HPDE6-E6E7 (cell line): ENCODE results near the gene PRSS3.
A peak's percentile ranks its signal among the peaks of the same experiment; 100 is the strongest.
"Not testable (repeated sequence)": the region's sequence is repeated elsewhere in the genome, so short reads cannot be mapped to it uniquely, and the experiment has no call there.

Experiments used
- DNase-seq: peaks from one replicate; pipeline ENCODE4 v3.0.0; 2011; ENCODE audit warnings: missing footprints; ENCODE audit errors: extremely low spot score

PRSS3 gene

DNA sequence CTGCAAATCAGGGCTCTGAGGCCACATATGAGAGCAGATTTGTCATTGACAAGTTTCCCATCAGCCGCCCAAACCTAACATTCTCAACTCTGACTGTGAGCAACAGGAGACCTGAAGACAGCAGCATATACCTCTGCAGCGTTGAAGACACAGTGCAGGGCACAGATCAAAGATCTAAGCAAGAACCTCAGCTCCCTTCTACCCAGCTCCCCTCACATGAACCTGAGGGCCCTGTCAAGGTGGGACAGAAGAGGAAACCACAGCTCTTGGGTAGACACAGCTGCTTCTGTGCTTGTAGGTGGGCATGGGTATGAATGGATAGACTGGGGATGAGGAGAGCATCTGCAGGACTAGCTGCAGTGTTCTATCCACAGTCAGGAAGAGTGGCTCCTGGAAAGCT is 8.7 kb upstream of the PRSS3 start:
- DNase-seq, result no peak

DNA sequence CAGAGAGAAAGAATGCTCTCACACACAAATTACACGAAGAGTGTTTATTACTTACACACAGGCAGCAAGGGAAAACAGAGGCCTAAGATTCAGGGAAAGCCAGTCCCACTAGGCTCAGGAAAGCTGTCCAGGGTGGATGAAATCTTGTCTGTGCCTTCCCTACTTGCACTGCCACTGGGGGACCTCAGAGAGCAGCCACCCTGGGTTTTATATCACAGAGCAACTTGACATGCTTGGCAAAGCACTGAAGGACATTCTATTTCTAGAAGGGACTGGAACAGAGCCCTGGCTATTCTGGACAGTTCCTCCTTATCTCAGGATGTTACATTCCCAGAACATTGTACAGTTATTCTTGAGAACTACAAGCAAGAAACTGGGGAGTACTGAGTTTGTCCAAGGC is 7.5 kb upstream of the PRSS3 start:
- no peak for DNase-seq

DNA sequence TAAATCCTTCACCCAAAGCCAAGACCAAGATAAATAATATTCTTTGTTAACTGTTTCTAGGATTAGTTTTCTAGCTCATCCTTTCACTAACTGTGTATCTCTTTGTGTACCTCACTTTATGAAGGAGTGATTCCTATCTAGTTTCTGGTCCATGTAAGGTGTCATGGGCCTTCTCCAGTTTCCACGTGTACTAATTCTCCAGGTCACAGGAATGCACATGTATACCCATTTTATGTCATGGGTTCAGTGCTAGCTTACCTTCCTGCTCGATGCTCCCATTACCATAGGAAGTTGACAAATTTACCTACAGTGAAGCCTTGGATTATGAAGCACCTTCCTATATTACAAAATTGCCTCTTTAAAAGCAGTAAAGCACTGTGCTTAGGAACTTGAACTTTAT is 5.9 kb upstream of the PRSS3 start:
- DNase-seq, result not testable (repeated sequence)

DNA sequence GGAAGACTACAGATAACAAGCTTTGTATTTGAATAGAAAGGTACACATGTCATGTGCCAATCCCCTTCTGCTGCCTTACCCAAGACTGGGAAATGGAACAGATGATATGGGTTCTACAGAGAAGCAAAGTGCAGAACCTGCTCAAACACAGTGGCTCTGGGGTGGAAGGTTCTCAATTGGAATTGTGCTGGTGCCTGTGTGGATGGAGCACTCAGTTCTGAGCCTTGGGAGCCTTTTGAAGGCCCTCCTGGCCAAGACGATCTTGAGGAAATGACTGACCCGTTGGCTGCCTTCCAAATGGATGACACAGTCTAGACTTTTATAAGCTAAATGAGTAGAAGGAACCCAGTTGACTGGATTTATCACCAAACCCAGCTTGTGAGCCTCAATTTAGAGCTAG is 4.2 kb upstream of the PRSS3 start:
- no peak for DNase-seq

- DNase-seq, result not testable (repeated sequence)
Observed at GRCh38 chr9:33793496-33793895, 1.9 kb upstream of the PRSS3 start.

- no peak for DNase-seq
Observed at GRCh38 chr9:33794560-33794959, 801 bp upstream of the PRSS3 start.

GRCh38 chr9:33795819-33796218 is 458 bp downstream of the PRSS3 start:
- no peak for DNase-seq

GRCh38 chr9:33796679-33797078 is 1.3 kb downstream of the PRSS3 start:
- DNase-seq, result not testable (repeated sequence)

DNA sequence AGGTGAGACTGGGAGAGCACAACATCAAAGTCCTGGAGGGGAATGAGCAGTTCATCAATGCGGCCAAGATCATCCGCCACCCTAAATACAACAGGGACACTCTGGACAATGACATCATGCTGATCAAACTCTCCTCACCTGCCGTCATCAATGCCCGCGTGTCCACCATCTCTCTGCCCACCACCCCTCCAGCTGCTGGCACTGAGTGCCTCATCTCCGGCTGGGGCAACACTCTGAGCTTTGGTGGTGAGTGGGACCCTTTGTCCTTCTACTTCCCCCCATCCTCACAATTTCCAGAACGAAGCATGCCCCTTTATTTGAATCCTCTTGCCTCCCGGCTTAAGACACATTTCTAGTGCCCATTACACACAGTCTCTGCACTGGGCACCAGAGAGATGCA is 2.5 kb downstream of the PRSS3 start:
- no peak for DNase-seq

DNA sequence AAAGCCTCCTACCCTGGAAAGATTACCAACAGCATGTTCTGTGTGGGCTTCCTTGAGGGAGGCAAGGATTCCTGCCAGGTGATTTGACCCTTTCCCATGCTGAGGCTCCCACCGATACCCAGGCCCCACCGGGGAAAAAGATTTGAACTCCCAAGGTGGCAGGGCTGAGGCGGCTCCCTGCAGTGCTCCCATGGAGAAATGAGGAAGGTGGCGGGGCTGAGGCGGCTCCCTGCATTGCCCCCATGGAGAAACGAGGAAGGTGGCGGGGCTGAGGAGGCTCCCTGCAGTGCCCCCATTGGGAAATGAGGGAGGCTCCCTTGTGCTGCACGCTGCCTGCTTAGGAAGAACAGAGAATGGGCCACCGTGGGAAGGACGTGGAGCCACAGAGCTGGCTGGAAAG is 3.2 kb downstream of the PRSS3 start:
- no peak for DNase-seq

- DNase-seq, result no peak
Observed at GRCh38 chr9:33799928-33800704, 4.8 kb downstream of the PRSS3 start.

GRCh38 chr9:33800886-33801285 is 5.5 kb downstream of the PRSS3 start:
- DNase-seq, result no peak

DNA sequence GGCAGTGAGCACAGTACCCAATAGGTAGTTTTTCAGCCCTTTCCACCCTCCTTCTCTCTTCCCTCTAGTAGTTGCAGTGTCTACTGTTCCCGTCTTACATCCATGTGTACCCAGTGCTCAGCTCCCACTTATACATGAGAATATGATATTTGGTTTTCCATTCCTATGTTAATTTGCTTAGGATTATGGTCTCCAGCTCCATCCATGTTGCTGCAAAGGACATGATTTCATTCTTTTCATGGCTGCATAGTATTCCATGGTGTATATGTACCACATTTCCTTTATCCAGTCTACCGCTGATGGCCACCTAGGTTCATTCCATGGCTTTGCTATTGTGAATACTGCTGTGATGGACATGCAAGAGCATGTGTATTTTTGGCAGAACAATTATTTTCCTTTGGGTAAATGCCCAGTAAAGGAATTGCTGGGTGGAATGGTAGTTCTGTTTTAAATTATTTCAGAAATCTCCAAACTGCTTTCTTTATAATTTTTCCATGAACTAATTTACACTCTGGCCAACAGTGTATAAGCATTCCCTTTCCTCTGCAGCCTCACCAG is 6.7 kb downstream of the PRSS3 start:
- DNase-seq, result not testable (repeated sequence)

DNA sequence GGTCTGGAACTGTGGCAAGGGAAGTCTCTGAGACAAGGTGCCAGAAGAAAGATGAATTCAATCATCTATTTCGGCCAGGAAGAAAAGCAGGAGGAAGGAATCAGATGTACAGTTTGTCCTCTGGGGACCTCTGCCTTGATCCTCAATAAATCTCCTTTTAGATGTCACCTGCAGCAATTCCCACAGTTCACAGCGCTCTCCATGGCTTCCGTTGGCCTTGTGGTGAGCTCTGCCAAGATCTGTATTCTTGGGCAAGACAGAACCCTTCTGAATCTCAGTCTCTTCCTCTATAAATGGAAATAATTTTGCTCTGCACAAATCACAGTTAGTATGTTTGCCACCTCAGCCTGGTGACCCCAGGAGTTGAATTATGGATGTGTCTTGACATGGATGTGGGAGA is 8.8 kb downstream of the PRSS3 start:
- not testable (repeated sequence) for DNase-seq

DNA sequence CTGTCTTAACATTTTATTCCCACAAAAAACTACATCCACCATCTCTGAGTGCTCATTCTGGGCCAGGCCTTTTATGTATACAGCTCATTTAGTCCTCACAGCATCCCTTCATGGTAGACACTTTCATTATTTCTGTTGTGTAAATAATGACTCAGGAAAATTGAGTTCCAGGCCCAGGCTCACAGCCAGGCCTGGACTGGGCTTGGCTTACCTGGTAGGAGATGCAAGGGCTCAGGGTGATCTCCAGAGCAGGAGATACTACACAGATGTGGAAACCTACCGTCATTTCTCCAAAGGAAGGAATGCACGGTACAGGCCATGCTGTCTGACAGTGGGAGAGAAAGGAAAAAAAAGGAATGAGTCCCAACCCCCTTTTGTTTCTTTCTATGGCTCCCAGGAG is 11.8 kb downstream of the PRSS3 start:
- not testable (repeated sequence) for DNase-seq

DNA sequence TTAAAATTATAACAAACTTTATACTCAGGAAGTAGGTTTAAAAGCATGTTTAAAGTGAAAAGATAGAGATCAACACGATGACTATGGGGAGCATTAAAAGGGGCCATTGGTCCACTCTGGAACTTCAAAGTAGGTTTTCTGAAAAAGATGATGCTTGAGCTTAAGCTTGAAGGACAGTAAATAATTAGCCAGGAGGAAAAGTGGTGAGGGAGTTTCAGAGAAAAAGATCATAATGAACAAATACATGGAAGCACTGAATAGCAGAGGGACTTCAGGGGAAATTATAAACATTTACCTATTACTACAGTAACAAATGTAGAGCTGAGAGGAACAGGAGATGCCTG is 13.6 kb downstream of the PRSS3 start:
- DNase-seq, result not testable (repeated sequence)

GRCh38 chr9:33809506-33809905 is 14.1 kb downstream of the PRSS3 start:
- DNase-seq, result no peak

DNA sequence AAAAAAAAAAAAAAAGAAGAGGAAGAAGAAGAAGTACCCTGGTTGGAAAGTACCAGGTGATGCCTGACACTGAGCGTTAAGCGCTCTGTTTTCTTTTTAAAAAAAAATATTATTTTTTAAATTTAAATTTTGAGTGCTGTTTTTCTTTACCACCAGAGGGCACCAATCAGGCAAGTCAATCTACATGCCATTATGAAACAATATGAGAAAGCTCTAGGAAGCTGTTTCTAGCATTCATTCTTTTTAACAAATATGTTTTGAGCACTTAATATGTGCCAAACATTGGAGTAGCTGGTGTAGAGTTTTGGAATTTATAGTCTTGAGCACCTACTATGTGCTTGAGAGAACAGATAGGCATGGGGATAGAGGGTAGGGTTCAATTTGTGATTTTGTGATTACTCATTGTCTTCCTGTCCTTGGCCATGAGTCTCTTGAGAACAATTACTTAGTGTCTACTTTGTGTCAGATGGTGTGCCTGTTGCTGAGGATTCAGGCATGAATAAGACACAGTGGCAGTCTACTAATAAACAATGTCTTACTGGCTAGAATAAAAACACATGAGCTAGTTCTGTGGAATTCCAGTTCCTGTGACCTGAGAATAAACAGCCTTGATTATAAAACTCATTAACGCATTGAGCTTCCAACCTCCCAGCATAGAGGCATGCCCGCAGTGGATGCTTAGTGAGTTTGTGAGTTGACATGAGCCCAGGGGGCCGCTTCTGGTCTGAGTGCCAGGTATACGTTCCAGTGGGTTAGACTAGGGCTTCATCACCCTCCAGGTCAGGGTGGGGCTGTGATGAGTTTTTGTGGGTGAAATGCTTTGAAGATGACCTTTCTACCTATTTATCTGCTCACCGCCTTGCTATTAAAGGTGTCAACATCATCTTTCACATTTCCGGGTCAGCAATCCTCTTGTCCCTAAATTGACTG is 18.6 kb downstream of the PRSS3 start:
- peak; percentile 36 for DNase-seq

DNA sequence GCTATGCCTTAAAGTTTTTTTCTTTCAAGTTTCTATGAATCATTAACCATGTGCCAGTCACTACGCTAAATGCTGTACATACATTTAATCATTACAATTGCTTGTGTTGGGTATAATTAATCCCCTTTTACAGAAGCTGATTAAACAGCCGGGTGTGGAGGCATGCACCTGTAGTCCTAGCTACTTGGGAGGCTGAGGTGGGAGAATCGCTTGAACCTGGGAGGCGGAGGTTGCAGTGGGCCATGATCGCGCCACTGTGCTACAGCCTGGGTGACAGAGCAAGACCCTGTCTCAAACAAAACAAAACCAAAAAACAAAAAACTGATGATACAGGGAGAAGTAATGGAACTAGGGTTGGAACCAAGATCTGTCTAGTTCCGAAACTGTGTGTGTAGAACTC is 20.4 kb downstream of the PRSS3 start:
- DNase-seq, result no peak

- DNase-seq, result peak; percentile 94
Observed at GRCh38 chr9:33816327-33817252, 21.2 kb downstream of the PRSS3 start, which contains the start of gene UBE2R2. UBE2R2 (plus strand) TSS chr9:33817160; CDS start chr9:33817758, 598 bp downstream.
